ENCODE measurements around the gene HTRA3.

GRCh38 chr4:8265171-8265929, 4.2 kb upstream of the HTRA3 start:
- TF ChIP-seq ZNF670 (tag by site-specific recombination; IDR thresholded peaks at IDR 0.05; ENCODE audit: low read depth): no peak
- TF ChIP-seq TRIM28 (IDR thresholded peaks at IDR 0.05; ENCODE audit: borderline replicate concordance, low read length): no peak
- no peak for TF ChIP-seq KLF8 (tag by site-specific recombination; IDR thresholded peaks at IDR 0.05)
- no peak for TF ChIP-seq CTCF (tag by site-specific recombination; IDR thresholded peaks at IDR 0.05)
- no peak for TF ChIP-seq ZNF624 (tag by site-specific recombination; IDR thresholded peaks at IDR 0.05)
- TF ChIP-seq REST (tag by site-specific recombination; IDR thresholded peaks at IDR 0.05): no peak

All from HEK293 (cell line).